RCC 7860 (cell line): ENCODE data around the gene FRRS1.
A peak's percentile ranks its signal among the peaks of the same experiment; 100 is the strongest.

Experiments
- DNase-seq: peaks from one replicate; pipeline ENCODE4 v3.0.0-alpha.2; 2015; ENCODE audit warnings: low spot score
- FAIRE-seq: peaks from 2 replicates; lab custom pipeline; 2012; peaks lifted over from hg19 to GRCh38; lab: Jason Lieb, UNC

Gene FRRS1

GRCh38 chr1:99682291-99682751 lies 84.1 kb downstream of the FRRS1 start:
- DNase-seq (no peak), FAIRE-seq (no peak)

- FAIRE-seq (no peak), DNase-seq (no peak)
Measured at GRCh38 chr1:99681583-99681982, 84.9 kb downstream of the FRRS1 start.

- DNase-seq (no peak), FAIRE-seq (no peak)
Measured at GRCh38 chr1:99680270-99680669, 86.2 kb downstream of the FRRS1 start.

GRCh38 chr1:99677416-99677815 lies 89.0 kb downstream of the FRRS1 start:
- FAIRE-seq (no peak), DNase-seq (no peak)

- FAIRE-seq (no peak), DNase-seq (no peak)
Measured at GRCh38 chr1:99676876-99677275, 89.6 kb downstream of the FRRS1 start.

GRCh38 chr1:99675994-99676393 lies 90.4 kb downstream of the FRRS1 start:
- FAIRE-seq = no peak
- DNase-seq = no peak

GRCh38 chr1:99675292-99675691 lies 91.1 kb downstream of the FRRS1 start:
- FAIRE-seq (no peak), DNase-seq (no peak)

GRCh38 chr1:99674115-99675064 lies 92.0 kb downstream of the FRRS1 start:
- FAIRE-seq (no peak), DNase-seq (peak; percentile 8)

GRCh38 chr1:99673315-99673714 lies 93.1 kb downstream of the FRRS1 start:
- FAIRE-seq (no peak), DNase-seq (no peak)

GRCh38 chr1:99672530-99673213 lies 93.8 kb downstream of the FRRS1 start:
- DNase-seq = no peak
- FAIRE-seq = no peak

- DNase-seq (no peak), FAIRE-seq (no peak)
Measured at GRCh38 chr1:99672038-99672437, 94.4 kb downstream of the FRRS1 start.

- DNase-seq = no peak
- FAIRE-seq = no peak
Measured at GRCh38 chr1:99670583-99670982, 95.9 kb downstream of the FRRS1 start.

GRCh38 chr1:99669821-99670220 lies 96.6 kb downstream of the FRRS1 start:
- DNase-seq (no peak), FAIRE-seq (no peak)

- DNase-seq (no peak), FAIRE-seq (no peak)
Measured at GRCh38 chr1:99669376-99669775, 97.1 kb downstream of the FRRS1 start.

GRCh38 chr1:99665212-99665611 lies 101.2 kb downstream of the FRRS1 start:
- FAIRE-seq = no peak
- DNase-seq = no peak

- DNase-seq (no peak), FAIRE-seq (no peak)
Measured at GRCh38 chr1:99663501-99663900, 102.9 kb downstream of the FRRS1 start.

- FAIRE-seq (no peak), DNase-seq (no peak)
Measured at GRCh38 chr1:99662539-99663080, 103.8 kb downstream of the FRRS1 start.

- no peak for DNase-seq
- no peak for FAIRE-seq
Measured at GRCh38 chr1:99661780-99662179, 104.7 kb downstream of the FRRS1 start.

- DNase-seq (no peak), FAIRE-seq (no peak)
Measured at GRCh38 chr1:99660496-99660895, 105.9 kb downstream of the FRRS1 start.

- DNase-seq (no peak), FAIRE-seq (no peak)
Measured at GRCh38 chr1:99659755-99660210, 106.7 kb downstream of the FRRS1 start.
